Tibial nerve (tissue), 4 donors: ENCODE measurements around the gene DLGAP3. TPM values are rescaled to one million over a fixed set of nuclear protein-coding genes. Genes with fewer than 3 reads are reported as not detected.

Experiments
- DNase-seq, 2 donors: peaks; one replicate each; pipeline ENCODE4 v3.0.0-alpha.2; 2019; ENCODE audit warnings: low spot score in 2 of 2
- H3K27ac ChIP-seq, 4 donors: fragments of 200-600 bp; sonication (generic) in 3 of 4; one replicate each; pipeline ENCODE4 v1.5.1; 2017 to 2019; ENCODE audit warnings: mild to moderate bottlenecking in 1 of 4
- H3K27me3 ChIP-seq, 2 donors: fragments of 200-600 bp; sonication (generic) in 1 of 2; one replicate each; pipeline versions ENCODE4 v1.5.1 to v1.6.0; 2017 to 2019
- H3K36me3 ChIP-seq, 3 donors: fragments of 200-600 bp; sonication (generic); one replicate each; pipeline ENCODE4 v1.5.1; 2018 to 2019
- H3K4me1 ChIP-seq, 4 donors: fragments of 200-600 bp; sonication (generic) in 3 of 4; one replicate each; pipeline ENCODE4 v1.5.1; 2017 to 2019
- H3K4me3 ChIP-seq, 4 donors: fragments of 200-600 bp; sonication (generic) in 3 of 4; one replicate each; pipeline ENCODE4 v1.5.1; 2017 to 2019; ENCODE audit warnings: mild to moderate bottlenecking in 1 of 4, moderate library complexity in 1 of 4
- H3K9me3 ChIP-seq, 4 donors: fragments of 200-600 bp; sonication (generic) in 3 of 4; one replicate each; pipeline ENCODE4 v1.5.1; 2017 to 2019
- EP300 ChIP-seq, 2 donors: sonication (generic); formaldehyde crosslinking; IDR thresholded peaks; one replicate each; pipeline ENCODE4 v1.6.1; 2017; ENCODE audit warnings: antibody characterized with exemption in 2 of 2, mild to moderate bottlenecking in 1 of 2
- POLR2A ChIP-seq, 2 donors: fragments of 450-650 bp; IDR thresholded peaks; one replicate each; pipeline ENCODE4 v1.6.1; 2017; ENCODE audit warnings: antibody characterized with exemption in 2 of 2, mild to moderate bottlenecking in 2 of 2, moderate library complexity in 2 of 2
- WGBS, 2 donors: methylation state at CpG; one replicate each; pipeline ENCODE4 v1.1.5; 2018; 5-methylcytosine and 5-hydroxymethylcytosine counted together
- total RNA-seq, 4 donors: library from RNA; depleted of rRNA; stranded (reverse); fragments of >200 nt; gene quantifications; one replicate each; pipeline ENCODE4 v1.1.0, GENCODE V29; 2016
- TF ChIP-seq, protein P1 (sequence below), 5 experiments: fragments of 200-600 bp in 3 of 5; fragments of 450-650 bp in 2 of 5; sonication (generic) in 3 of 5; IDR thresholded peaks; one replicate each; pipeline ENCODE4 v1.5.1; 2016 to 2019; ENCODE audit warnings: antibody characterized with exemption in 5 of 5, mild to moderate bottlenecking in 3 of 5, moderate library complexity in 2 of 5

The DLGAP3 gene
- total RNA-seq, 4 donors from 2014 or later, result 0.42 to 0.87 (median 0.78) TPM; not detected in 1

DNA sequence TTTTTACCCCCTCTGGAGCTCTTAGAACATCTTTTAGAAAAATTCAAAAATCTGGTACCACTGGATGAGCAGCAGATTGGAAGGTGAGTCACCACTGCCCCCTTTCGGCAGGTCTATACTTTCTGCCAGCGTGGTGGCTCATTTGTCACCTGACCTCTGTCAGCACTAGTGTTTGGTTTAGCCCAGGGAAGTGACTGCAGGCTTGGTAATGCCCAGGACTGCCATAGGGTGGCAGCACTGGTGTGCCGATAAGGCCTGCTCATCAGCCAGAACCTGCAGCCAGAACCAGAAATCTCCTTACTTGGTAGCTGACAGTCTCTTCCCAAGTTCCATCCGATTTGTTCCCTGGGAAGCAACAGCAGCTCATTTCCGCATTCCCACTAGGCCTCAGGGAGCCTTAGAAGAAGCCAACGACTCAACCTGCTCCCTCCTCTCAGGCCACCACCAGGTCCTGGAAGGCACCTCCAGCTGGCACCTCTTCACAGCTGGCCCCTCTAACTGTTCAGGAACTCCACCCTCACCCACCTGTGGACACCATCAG is 76.7 kb downstream of the DLGAP3 start:
- 26% methylated on average over 6 of the region's 6 CpGs for WGBS, 2 donors
- no peaks in the 10 kb centered on the region for H3K27me3 ChIP-seq
- peak overlapping the region in 2 of 4 donors; percentile 65 to 78 for H3K27ac ChIP-seq
- no peaks in the 10 kb centered on the region for H3K9me3 ChIP-seq
- H3K4me1 ChIP-seq, result peaks cover 0 to 48% (median 5%) of the 10 kb centered on the region in 4 donors
- TF ChIP-seq, protein P1, sequence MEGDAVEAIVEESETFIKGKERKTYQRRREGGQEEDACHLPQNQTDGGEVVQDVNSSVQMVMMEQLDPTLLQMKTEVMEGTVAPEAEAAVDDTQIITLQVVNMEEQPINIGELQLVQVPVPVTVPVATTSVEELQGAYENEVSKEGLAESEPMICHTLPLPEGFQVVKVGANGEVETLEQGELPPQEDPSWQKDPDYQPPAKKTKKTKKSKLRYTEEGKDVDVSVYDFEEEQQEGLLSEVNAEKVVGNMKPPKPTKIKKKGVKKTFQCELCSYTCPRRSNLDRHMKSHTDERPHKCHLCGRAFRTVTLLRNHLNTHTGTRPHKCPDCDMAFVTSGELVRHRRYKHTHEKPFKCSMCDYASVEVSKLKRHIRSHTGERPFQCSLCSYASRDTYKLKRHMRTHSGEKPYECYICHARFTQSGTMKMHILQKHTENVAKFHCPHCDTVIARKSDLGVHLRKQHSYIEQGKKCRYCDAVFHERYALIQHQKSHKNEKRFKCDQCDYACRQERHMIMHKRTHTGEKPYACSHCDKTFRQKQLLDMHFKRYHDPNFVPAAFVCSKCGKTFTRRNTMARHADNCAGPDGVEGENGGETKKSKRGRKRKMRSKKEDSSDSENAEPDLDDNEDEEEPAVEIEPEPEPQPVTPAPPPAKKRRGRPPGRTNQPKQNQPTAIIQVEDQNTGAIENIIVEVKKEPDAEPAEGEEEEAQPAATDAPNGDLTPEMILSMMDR (IDR thresholded peaks at IDR 0.05), result peak; percentile 82 to 91 (median 87)
- TF ChIP-seq POLR2A (IDR thresholded peaks at IDR 0.05), result no peak
- peak; percentile 76 to 81 for DNase-seq
- H3K36me3 ChIP-seq, result peaks cover 0 to 46% (median 0%) of the 10 kb centered on the region in 3 donors
- no peak overlapping the region for H3K4me3 ChIP-seq

DNA sequence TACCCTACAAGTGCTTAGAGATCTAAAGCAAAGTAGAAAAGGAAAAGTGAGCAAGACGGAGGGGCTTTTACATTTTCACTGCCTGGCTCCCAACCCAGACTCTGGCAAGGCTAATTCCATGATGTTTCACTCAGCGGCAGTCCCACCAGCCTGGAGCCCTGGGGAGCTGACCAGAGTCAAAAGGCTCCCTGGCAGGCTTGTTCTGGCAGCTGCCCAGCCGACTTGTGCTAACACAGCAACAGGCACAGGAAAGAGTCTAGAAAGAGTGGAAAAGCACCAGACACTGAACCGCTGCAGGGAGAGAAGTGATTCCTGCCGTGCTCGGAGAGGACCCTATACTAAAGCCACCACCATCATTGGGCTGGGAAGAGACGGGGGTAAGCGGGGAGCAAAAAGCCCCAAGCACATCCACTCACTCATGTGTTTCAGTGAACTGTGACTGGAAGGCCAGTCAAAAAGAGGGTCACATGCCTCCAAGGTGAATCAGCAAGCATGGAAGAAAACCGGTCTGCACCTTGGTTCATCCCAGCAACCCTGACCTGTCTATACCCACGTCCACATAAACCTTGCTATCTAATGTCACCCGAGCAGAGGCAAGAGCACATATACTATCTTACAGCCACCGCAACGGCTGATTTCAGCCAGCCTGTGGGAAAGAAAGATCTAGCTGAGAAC is 77.9 kb downstream of the DLGAP3 start:
- no peak for TF ChIP-seq EP300 (IDR thresholded peaks at IDR 0.05)
- TF ChIP-seq POLR2A (IDR thresholded peaks at IDR 0.05), result no peak
- TF ChIP-seq, protein P1 (IDR thresholded peaks at IDR 0.05), result no peak
- Histone ChIP-seq H3K36me3 (peaks cover 0 to 52% (median 0%) of the 10 kb centered on the region in 3 donors), H3K9me3 (no peaks in the 10 kb centered on the region), H3K27ac (peak overlapping the region in 3 of 4 donors; percentile 10 to 62 (median 54)), H3K27me3 (no peaks in the 10 kb centered on the region), H3K4me3 (no peak overlapping the region), H3K4me1 (peaks cover 0 to 48% (median 3%) of the 10 kb centered on the region in 4 donors)
- DNase-seq, result peak in 1 of 2 donors; percentile 16
- WGBS, 2 donors, result 72 to 77% methylated on average over 12 to 13 of the region's 13 CpGs

DNA sequence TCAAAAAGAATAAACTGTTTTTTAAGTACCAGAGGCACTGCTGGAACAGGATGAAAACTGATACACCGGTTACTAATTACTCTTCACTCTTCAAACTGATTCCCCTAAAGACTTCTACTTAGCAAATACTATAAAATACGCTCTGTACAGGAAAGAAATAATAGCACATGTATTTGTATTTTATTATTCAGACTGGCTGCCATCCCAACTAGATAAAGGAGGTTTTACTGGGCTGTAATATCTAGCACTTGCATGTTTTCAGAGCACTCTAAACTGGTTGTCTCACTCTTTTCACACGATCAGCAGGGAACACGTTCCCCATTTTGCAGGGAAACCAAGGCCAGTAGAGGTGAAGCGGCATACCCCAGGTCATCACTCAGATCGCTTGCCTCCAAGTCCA is 79.1 kb downstream of the DLGAP3 start:
- no peak for DNase-seq
- peaks cover 0 to 51% (median 5%) of the 10 kb centered on the region in 4 donors for H3K4me1 ChIP-seq
- no peaks in the 10 kb centered on the region for H3K27me3 ChIP-seq
- WGBS, 2 donors, result 79 to 85% methylated on average over 6 of the region's 6 CpGs
- peak overlapping the region in 1 of 4 donors; percentile 18 for H3K27ac ChIP-seq
- H3K36me3 ChIP-seq, result peaks cover 0 to 42% (median 0%) of the 10 kb centered on the region in 3 donors
- no peak overlapping the region for H3K4me3 ChIP-seq
- H3K9me3 ChIP-seq, result no peaks in the 10 kb centered on the region
- no peak for TF ChIP-seq POLR2A (IDR thresholded peaks at IDR 0.05)

GRCh38 chr1:34847094-34847493 is 82.4 kb downstream of the DLGAP3 start:
- H3K4me1 ChIP-seq, result peaks cover 0 to 71% (median 8%) of the 10 kb centered on the region in 4 donors
- peaks cover 0 to 25% (median 0%) of the 10 kb centered on the region in 3 donors for H3K36me3 ChIP-seq
- DNase-seq, result no peak
- no peak overlapping the region for H3K4me3 ChIP-seq
- whole genome bisulfite sequencing, 2 donors, result 34 to 46% methylated on average over 7 of the region's 7 CpGs
- H3K27me3 ChIP-seq, result no peaks in the 10 kb centered on the region
- no peak overlapping the region for H3K27ac ChIP-seq
- TF ChIP-seq, protein P1 (IDR thresholded peaks at IDR 0.05), result no peak
- no peak for TF ChIP-seq POLR2A (IDR thresholded peaks at IDR 0.05)
- TF ChIP-seq EP300 (IDR thresholded peaks at IDR 0.05), result no peak
- H3K9me3 ChIP-seq, result no peaks in the 10 kb centered on the region

GRCh38 chr1:34846265-34846664 is 83.2 kb downstream of the DLGAP3 start:
- no peak overlapping the region for H3K4me3 ChIP-seq
- H3K36me3 ChIP-seq, result peaks cover 0 to 19% (median 0%) of the 10 kb centered on the region in 3 donors
- 73 to 82% methylated on average over 2 of the region's 2 CpGs for WGBS, 2 donors
- H3K4me1 ChIP-seq, result peaks cover 0 to 66% (median 8%) of the 10 kb centered on the region in 4 donors
- no peak overlapping the region for H3K27ac ChIP-seq
- H3K27me3 ChIP-seq, result no peaks in the 10 kb centered on the region
- TF ChIP-seq EP300 (IDR thresholded peaks at IDR 0.05), result no peak
- TF ChIP-seq, protein P1 (IDR thresholded peaks at IDR 0.05), result no peak
- no peak for TF ChIP-seq POLR2A (IDR thresholded peaks at IDR 0.05)
- H3K9me3 ChIP-seq, result no peaks in the 10 kb centered on the region
- DNase-seq, result no peak
